Measurements from ENCODE around the gene DLK2.

Gene DLK2

GRCh38 chr6:43497689-43498088 lies 42.3 kb upstream of the DLK2 start:
- TF ChIP-seq, protein P1, sequence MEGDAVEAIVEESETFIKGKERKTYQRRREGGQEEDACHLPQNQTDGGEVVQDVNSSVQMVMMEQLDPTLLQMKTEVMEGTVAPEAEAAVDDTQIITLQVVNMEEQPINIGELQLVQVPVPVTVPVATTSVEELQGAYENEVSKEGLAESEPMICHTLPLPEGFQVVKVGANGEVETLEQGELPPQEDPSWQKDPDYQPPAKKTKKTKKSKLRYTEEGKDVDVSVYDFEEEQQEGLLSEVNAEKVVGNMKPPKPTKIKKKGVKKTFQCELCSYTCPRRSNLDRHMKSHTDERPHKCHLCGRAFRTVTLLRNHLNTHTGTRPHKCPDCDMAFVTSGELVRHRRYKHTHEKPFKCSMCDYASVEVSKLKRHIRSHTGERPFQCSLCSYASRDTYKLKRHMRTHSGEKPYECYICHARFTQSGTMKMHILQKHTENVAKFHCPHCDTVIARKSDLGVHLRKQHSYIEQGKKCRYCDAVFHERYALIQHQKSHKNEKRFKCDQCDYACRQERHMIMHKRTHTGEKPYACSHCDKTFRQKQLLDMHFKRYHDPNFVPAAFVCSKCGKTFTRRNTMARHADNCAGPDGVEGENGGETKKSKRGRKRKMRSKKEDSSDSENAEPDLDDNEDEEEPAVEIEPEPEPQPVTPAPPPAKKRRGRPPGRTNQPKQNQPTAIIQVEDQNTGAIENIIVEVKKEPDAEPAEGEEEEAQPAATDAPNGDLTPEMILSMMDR (IDR thresholded peaks at IDR 0.05; ENCODE audit: low read depth, low read length, missing control alignments) = no peak
- no peak overlapping the region for H3K4me3 ChIP-seq (replicated peaks; ENCODE audit: low read depth, low read length)
- DNase-seq (ENCODE audit: extremely low read depth, low read depth) = no peak

DNA sequence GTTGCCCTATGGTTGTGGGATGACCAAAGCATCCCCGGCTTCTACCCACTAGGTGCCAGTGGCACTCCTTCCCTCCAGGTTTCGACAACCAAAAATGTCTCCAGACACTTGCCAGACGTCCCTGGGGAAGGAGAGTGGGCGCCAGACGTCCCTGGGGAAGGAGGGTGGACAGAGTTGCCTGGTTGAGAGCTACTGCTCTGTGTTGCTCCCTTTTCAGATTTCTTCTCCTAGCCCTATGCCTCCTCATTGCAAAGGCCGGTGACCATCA lies 41.7 kb upstream of the DLK2 start:
- DNase-seq (ENCODE audit: extremely low read depth, low read depth) = no peak
- TF ChIP-seq, protein P1 (IDR thresholded peaks at IDR 0.05; ENCODE audit: low read depth, low read length, missing control alignments) = no peak

GRCh38 chr6:43496370-43497128 lies 41.2 kb upstream of the DLK2 start:
- H3K4me3 ChIP-seq (replicated peaks; ENCODE audit: low read depth, low read length) = 0 out of 2 replicates have a peak overlapping the region, but pooled peaks have one; percentile 2
- TF ChIP-seq, protein P1 (IDR thresholded peaks at IDR 0.05; ENCODE audit: low read depth, low read length, missing control alignments) = peak; percentile 70
- no peak for DNase-seq (ENCODE audit: extremely low read depth, low read depth)

More for the DNA sequence above, 41.7 kb upstream of the DLK2 start:
- H3K4me3 ChIP-seq (replicated peaks; ENCODE audit: low read depth, low read length) = no peak overlapping the region

DNA sequence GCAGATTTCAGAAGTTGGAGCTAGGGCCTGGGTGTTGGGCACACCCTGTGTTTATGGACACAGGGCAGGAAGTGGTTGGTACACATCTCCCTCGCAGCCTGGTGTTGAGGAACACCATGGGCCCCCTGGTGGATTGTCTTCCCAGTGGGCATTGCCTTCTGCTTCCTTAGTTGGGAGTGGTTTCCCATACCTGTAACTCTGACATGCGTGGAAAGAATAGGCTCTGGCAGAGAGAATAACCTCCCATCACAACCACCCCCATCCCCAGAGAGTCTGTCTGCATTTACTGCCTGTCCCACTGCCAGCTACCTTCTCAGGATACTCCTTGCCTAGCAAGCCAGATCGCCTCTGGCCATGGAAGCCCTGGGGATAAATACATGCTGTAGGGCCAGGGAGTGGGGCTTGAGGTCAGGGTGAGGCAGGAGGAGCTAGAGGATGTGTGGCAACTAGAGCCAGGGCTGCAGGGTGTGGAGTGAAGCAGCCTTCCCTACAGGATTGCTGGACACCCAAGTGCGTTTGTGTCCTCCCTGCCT lies 40.1 kb upstream of the DLK2 start:
- no peak overlapping the region for H3K4me3 ChIP-seq (replicated peaks; ENCODE audit: low read depth, low read length)
- TF ChIP-seq, protein P1 (IDR thresholded peaks at IDR 0.05; ENCODE audit: low read depth, low read length, missing control alignments) = peak; percentile 24
- no peak for DNase-seq (ENCODE audit: extremely low read depth, low read depth)

DNA sequence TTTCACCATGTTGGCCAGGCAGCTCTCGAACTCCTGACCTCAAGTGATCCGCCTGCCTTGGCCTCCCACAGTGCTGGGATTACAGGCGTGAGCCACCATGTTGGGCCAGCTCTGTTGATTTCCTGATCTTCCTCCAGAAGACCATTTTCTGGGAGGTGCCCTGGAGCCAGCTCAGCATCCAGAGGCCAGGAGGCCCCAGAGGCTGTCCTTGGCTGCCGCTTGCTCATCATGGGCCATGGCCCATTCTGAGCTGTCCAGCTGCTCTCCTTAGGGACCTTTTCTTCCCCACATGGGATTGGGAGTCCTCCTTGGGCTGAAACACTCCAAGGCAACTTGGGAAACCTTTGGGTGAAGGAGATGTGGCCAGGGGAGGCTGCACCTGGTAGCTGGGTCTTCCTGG lies 39.4 kb upstream of the DLK2 start:
- TF ChIP-seq, protein P1 (IDR thresholded peaks at IDR 0.05; ENCODE audit: low read depth, low read length, missing control alignments) = no peak

DNA sequence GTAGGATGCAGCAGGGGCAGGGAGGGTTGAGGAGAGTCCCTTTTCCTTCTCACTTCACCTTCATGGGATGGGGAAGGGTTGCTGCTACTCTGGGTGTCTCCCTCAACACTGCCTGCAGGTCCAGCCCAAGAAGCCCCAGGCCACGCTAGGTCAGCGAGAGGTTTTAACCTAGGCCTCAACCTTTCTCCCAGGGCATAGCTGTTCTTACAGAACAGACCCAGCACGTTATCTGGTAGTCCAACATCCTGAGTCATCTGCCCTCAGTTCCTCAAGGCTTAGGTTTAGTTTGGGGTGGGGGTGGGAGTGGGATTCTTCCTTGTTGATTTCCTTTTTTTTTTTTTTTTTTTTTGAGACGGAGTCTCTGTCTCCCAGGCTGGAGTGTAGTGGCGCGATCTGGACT lies 39.0 kb upstream of the DLK2 start:
- no peak overlapping the region for H3K4me3 ChIP-seq (replicated peaks; ENCODE audit: low read depth, low read length)
- DNase-seq (ENCODE audit: extremely low read depth, low read depth) = no peak
- TF ChIP-seq, protein P1 (IDR thresholded peaks at IDR 0.05; ENCODE audit: low read depth, low read length, missing control alignments) = no peak

More for the DNA sequence above, 39.4 kb upstream of the DLK2 start:
- H3K4me3 ChIP-seq (replicated peaks; ENCODE audit: low read depth, low read length) = no peak overlapping the region
- DNase-seq (ENCODE audit: extremely low read depth, low read depth) = no peak
